DND-41 (cell line): ENCODE data around the gene NAMPT.

Experiments
- EZH2 ChIP-seq: IDR thresholded peaks from 3 replicates; pipeline ENCODE4 v1.6.1; 2012; ENCODE audit warnings: borderline replicate concordance, low read depth, mild to moderate bottlenecking, moderate library complexity, low read length, inconsistent platforms; ENCODE audit not compliant: severe bottlenecking
- TF ChIP-seq, protein P1 (sequence below): IDR thresholded peaks from 2 replicates; pipeline ENCODE4 v1.5.1; 2012; ENCODE audit warnings: borderline replicate concordance, low read length, moderate library complexity, mild to moderate bottlenecking; ENCODE audit not compliant: poor library complexity, severe bottlenecking; ENCODE audit errors: extremely low read depth

DNA sequence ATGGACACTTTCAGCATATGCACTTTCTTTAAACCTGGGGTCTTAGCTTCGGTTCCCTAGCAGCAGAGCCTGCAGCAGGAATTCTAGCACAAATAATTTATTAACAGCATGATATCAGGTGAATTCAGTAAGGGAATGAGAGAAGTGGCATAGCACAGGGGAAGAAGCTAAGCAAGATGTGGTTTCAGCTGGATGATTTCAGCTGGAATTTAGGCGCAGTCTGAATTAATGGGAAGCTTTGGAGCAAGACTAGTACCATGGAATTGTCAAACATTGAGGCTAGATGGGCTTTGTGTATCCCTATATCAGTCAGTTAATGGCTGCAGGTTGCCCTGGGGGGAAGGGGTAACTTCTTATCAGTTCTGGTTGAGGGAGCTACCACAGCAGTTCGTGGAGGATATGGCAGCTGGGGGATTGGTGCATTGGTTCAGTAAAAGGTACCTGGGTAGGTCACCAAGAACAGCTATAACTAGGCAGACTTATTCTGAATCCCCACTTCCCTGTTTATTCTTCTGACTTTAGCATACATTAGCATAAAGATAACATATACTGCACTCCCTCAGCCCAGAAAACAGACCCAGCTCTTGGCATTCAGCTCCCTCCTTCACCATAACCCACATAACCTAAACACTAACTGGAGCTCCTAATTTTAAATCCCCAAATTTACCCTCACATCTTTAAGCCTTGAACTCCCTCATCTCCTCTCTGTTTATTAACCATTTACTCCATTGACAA, 46.8 kb upstream of the NAMPT start:
- TF ChIP-seq, protein P1, sequence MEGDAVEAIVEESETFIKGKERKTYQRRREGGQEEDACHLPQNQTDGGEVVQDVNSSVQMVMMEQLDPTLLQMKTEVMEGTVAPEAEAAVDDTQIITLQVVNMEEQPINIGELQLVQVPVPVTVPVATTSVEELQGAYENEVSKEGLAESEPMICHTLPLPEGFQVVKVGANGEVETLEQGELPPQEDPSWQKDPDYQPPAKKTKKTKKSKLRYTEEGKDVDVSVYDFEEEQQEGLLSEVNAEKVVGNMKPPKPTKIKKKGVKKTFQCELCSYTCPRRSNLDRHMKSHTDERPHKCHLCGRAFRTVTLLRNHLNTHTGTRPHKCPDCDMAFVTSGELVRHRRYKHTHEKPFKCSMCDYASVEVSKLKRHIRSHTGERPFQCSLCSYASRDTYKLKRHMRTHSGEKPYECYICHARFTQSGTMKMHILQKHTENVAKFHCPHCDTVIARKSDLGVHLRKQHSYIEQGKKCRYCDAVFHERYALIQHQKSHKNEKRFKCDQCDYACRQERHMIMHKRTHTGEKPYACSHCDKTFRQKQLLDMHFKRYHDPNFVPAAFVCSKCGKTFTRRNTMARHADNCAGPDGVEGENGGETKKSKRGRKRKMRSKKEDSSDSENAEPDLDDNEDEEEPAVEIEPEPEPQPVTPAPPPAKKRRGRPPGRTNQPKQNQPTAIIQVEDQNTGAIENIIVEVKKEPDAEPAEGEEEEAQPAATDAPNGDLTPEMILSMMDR, result no peak
- no peak for TF ChIP-seq EZH2
